ENCODE results near the gene SRGAP3. TPM values are rescaled to one million over a fixed set of nuclear protein-coding genes. Genes with fewer than 3 reads are reported as not detected.

SRGAP3 gene
- total and polyA plus RNA-seq, 2 experiments from 2014 or later, result 7.4 to 8.3 TPM

DNA sequence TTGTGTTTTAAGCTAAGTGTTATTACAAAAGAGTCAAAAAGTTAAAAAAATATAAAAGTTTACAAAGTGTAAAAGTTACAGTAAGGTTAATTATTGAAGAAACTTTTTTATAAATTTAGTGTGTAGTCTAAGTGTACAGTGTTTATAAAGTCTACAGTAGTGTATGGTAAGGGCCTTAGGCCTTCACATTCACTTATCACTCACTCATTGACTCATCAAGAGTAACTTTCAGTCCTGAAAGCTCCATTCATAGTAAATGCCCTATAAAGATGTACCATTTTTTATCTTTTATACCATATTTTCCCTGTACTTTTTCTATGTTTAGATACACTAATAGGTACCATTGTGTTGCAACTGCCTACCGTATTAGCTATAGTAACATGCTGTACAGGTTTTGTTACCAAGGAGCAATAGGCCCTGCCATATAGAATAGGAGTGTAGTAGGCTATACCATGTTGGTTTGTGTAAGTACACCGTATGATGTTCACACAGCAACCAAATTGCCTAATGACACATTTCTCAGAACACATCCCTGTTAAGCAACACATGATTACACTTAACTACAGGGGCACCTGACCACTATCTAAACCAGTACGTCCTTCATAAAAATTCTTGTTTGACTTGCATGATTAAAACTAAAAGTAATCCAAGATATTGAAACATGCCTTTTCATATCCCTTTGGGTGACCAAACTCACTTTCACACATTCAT is 303.4 kb downstream of the SRGAP3 start:
- 81% methylated on average over 3 of the region's 3 CpGs for WGBS (ENCODE audit: low lambda C conversion rate, missing lambda C conversion rate)
- Histone ChIP-seq H3K4me3 (no peak overlapping the region), H3K27ac (no peak overlapping the region), H3K9me3 (ENCODE audit: low read depth) (peaks cover 7% of the 10 kb centered on the region), H3K27me3 (no peaks in the 10 kb centered on the region), H3K79me2 (peaks cover 4% of the 10 kb centered on the region), H3K36me3 (replicated peaks; ENCODE audit: insufficient read depth, low read depth) (no peaks in the 10 kb centered on the region), H3K9me2 (replicated peaks; ENCODE audit: insufficient read depth) (no peaks in the 10 kb centered on the region), H3K4me1 (ENCODE audit: insufficient read depth) (no peaks in the 10 kb centered on the region), H3K4me2 (no peak overlapping the region), H4K20me1 (ENCODE audit: insufficient read depth, poor library complexity, severe bottlenecking) (no peaks in the 10 kb centered on the region), H2AFZ (no peak overlapping the region)
- no peak for DNase-seq (ENCODE audit: low spot score)
- no peak for TF ChIP-seq EZH2 (IDR thresholded peaks at IDR 0.05; ENCODE audit: borderline replicate concordance)
- TF ChIP-seq, protein P1, sequence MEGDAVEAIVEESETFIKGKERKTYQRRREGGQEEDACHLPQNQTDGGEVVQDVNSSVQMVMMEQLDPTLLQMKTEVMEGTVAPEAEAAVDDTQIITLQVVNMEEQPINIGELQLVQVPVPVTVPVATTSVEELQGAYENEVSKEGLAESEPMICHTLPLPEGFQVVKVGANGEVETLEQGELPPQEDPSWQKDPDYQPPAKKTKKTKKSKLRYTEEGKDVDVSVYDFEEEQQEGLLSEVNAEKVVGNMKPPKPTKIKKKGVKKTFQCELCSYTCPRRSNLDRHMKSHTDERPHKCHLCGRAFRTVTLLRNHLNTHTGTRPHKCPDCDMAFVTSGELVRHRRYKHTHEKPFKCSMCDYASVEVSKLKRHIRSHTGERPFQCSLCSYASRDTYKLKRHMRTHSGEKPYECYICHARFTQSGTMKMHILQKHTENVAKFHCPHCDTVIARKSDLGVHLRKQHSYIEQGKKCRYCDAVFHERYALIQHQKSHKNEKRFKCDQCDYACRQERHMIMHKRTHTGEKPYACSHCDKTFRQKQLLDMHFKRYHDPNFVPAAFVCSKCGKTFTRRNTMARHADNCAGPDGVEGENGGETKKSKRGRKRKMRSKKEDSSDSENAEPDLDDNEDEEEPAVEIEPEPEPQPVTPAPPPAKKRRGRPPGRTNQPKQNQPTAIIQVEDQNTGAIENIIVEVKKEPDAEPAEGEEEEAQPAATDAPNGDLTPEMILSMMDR (IDR thresholded peaks at IDR 0.05; ENCODE audit: poor library complexity), result no peak

DNA sequence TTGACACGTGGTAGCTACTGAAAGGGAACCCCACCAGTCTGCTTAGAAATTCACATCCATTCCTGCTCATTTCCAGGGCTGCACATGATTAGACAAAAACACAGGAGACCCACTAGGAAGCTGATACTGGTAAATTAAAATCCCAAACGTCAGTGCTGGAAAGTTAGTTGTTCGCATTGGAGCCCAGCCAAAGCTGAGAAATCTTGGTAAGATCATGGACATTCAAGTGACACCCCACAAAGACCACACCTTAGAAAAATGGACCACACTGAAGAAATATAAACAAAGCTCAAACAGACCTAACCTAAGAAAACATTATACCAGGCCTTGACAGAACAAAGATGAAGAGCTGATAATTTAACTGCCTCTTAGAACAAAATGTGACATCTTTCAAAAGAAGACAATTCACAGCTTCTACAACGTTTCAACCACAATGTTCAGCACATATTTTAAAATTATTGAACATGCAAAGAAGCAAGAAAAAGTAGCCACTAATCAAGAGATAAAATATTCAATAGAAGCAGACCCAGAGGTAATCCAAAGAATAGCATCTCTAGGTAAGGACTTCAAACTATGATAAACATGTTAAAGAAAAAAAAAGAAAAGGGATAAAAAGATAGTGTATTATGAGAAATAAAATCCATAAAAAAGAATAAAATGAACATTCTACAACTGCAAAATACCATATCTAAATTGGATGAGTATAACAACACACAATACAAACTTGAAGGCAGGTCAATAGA is 306.5 kb downstream of the SRGAP3 start:
- Histone ChIP-seq H2AFZ (no peak overlapping the region), H3K27me3 (no peaks in the 10 kb centered on the region), H3K4me1 (ENCODE audit: insufficient read depth) (no peaks in the 10 kb centered on the region), H3K79me2 (no peaks in the 10 kb centered on the region), H3K27ac (no peak overlapping the region), H3K4me3 (no peak overlapping the region), H3K4me2 (no peak overlapping the region), H3K36me3 (replicated peaks; ENCODE audit: insufficient read depth, low read depth) (no peaks in the 10 kb centered on the region), H4K20me1 (ENCODE audit: insufficient read depth, poor library complexity, severe bottlenecking) (no peaks in the 10 kb centered on the region), H3K9me3 (ENCODE audit: low read depth) (peaks cover 7% of the 10 kb centered on the region), H3K9me2 (replicated peaks; ENCODE audit: insufficient read depth) (no peaks in the 10 kb centered on the region)
- WGBS (ENCODE audit: low lambda C conversion rate, missing lambda C conversion rate), result 96% methylated on average over 4 of the region's 4 CpGs
- DNase-seq (ENCODE audit: low spot score), result no peak
- TF ChIP-seq, protein P1 (IDR thresholded peaks at IDR 0.05; ENCODE audit: poor library complexity), result no peak
- no peak for TF ChIP-seq EZH2phosphoT487 (IDR thresholded peaks at IDR 0.05; ENCODE audit: low read depth, severe bottlenecking, unreplicated experiment)
- TF ChIP-seq EZH2 (IDR thresholded peaks at IDR 0.05; ENCODE audit: borderline replicate concordance), result no peak

DNA sequence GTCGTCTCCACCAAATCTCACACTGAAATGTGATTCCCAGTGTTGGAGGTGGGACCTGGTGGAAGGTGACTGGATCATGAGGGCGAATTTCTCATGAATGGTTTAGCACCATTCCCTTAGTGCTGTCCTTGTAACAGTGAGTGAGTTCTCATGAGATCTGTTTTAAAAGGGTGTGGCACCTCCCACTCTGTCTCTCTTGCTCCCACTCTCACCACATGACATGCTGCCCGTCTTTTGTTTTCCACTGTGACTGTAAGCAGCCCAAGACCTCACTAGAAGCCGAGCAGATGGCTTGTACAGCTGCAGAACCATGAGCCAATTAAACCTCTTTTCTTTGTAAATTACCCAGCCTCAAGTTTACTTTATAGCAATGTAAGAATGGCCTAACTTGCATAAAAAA is 307.3 kb downstream of the SRGAP3 start:
- Histone ChIP-seq H3K4me2 (no peak overlapping the region), H3K27ac (no peak overlapping the region), H2AFZ (no peak overlapping the region), H3K4me3 (no peak overlapping the region), H3K27me3 (no peaks in the 10 kb centered on the region), H3K9me2 (replicated peaks; ENCODE audit: insufficient read depth) (no peaks in the 10 kb centered on the region), H4K20me1 (ENCODE audit: insufficient read depth, poor library complexity, severe bottlenecking) (no peaks in the 10 kb centered on the region), H3K9me3 (ENCODE audit: low read depth) (peaks cover 7% of the 10 kb centered on the region), H3K4me1 (ENCODE audit: insufficient read depth) (no peaks in the 10 kb centered on the region), H3K36me3 (replicated peaks; ENCODE audit: insufficient read depth, low read depth) (no peaks in the 10 kb centered on the region), H3K79me2 (no peaks in the 10 kb centered on the region)
- 82% methylated on average over 4 of the region's 4 CpGs for WGBS (ENCODE audit: low lambda C conversion rate, missing lambda C conversion rate)
- TF ChIP-seq, protein P1 (IDR thresholded peaks at IDR 0.05; ENCODE audit: poor library complexity), result no peak
- no peak for TF ChIP-seq EZH2phosphoT487 (IDR thresholded peaks at IDR 0.05; ENCODE audit: low read depth, severe bottlenecking, unreplicated experiment)
- no peak for DNase-seq (ENCODE audit: low spot score)

All from hepatocyte (in vitro differentiated cells).